Ishikawa (cell line): ENCODE measurements around the gene EEF1AKMT1.

Experiments used
- CEBPB ChIP-seq: IDR thresholded peaks from 2 replicates; pipeline ENCODE4 v1.6.1; 2012
- CREB1 ChIP-seq: IDR thresholded peaks from 2 replicates; pipeline ENCODE4 v1.6.1; 2012; ENCODE audit warnings: low read depth
- EGR1 ChIP-seq: IDR thresholded peaks from 2 replicates; pipeline ENCODE4 v1.6.1; 2012
- EP300 ChIP-seq: IDR thresholded peaks from 2 replicates; pipeline ENCODE4 v1.6.1; 2012; ENCODE audit warnings: borderline replicate concordance
- FOXM1 ChIP-seq: IDR thresholded peaks from 2 replicates; pipeline ENCODE4 v1.6.1; 2012; ENCODE audit warnings: low read depth, borderline replicate concordance
- NFIC ChIP-seq: IDR thresholded peaks from 2 replicates; pipeline ENCODE4 v1.6.1; 2012
- RAD21 ChIP-seq: IDR thresholded peaks from 2 replicates; pipeline ENCODE4 v1.6.1; 2012; ENCODE audit warnings: low read depth
- REST ChIP-seq: IDR thresholded peaks from 2 replicates; pipeline ENCODE4 v1.6.1; 2012; ENCODE audit warnings: low read depth, mild to moderate bottlenecking
- TAF1 ChIP-seq: IDR thresholded peaks from 2 replicates; pipeline ENCODE4 v1.6.1; 2012; ENCODE audit warnings: low read depth, mild to moderate bottlenecking
- TCF12 ChIP-seq: IDR thresholded peaks from 2 replicates; pipeline ENCODE4 v1.6.1; 2012; ENCODE audit warnings: low read depth
- TEAD4 ChIP-seq: IDR thresholded peaks from 2 replicates; pipeline ENCODE4 v1.6.1; 2012
- YY1 ChIP-seq: IDR thresholded peaks from 2 replicates; pipeline ENCODE4 v1.6.1; 2012; ENCODE audit warnings: low read depth
- ZBTB7A ChIP-seq: IDR thresholded peaks from 2 replicates; pipeline ENCODE4 v1.6.1; 2012; ENCODE audit warnings: low read depth
- TF ChIP-seq, protein P1 (sequence below): IDR thresholded peaks from 2 replicates; pipeline ENCODE4 v1.6.1; 2012
- TF ChIP-seq, protein P2 (sequence below): IDR thresholded peaks from 2 replicates; pipeline ENCODE4 v1.6.1; 2012

Gene EEF1AKMT1

DNA sequence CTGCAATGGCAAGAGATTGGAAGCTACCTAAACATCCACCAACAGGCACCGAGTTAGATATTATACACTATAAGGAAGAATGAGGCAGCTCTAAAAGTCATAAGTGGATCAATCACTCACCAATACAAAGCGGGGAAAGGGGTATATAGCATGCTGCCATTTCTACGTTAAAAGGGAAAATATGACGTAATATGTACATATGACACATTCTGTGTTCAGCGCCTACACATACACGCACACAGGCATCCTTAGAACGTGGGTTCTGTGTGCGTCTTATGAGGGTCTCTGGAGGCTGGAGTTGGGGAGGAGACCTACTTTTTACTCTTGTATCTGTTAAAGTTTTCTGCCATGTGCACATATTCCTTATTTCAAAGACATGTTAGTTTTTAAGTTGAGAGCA, 64.4 kb downstream of the EEF1AKMT1 start:
- TF ChIP-seq TEAD4 (no peak), TAF1 (no peak), TCF12 (no peak), NFIC (no peak)
- TF ChIP-seq, protein P1, sequence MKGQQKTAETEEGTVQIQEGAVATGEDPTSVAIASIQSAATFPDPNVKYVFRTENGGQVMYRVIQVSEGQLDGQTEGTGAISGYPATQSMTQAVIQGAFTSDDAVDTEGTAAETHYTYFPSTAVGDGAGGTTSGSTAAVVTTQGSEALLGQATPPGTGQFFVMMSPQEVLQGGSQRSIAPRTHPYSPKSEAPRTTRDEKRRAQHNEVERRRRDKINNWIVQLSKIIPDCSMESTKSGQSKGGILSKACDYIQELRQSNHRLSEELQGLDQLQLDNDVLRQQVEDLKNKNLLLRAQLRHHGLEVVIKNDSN, result no peak

DNA sequence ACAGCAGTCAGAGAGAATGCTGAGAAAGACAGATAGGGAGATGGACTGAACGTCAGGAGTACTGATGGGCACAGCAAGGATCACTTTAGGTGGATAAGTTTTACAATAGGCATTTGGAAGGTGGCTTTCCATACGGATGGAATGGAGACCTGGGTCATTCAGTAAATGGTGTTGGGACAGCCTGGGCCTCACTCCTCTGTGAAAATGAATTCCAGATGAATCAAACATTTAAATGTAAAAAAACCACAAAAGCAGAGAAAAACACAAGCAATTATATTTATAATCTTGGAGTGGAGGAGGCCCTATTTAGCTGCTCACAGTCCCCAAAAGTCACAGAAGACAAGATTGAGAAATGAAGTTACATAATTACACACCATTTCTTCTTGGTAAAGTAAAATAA, 65.5 kb downstream of the EEF1AKMT1 start:
- TF ChIP-seq TCF12 (no peak), EP300 (no peak), RAD21 (no peak), CEBPB (no peak), NFIC (no peak)
- TF ChIP-seq, protein P1, result no peak

DNA sequence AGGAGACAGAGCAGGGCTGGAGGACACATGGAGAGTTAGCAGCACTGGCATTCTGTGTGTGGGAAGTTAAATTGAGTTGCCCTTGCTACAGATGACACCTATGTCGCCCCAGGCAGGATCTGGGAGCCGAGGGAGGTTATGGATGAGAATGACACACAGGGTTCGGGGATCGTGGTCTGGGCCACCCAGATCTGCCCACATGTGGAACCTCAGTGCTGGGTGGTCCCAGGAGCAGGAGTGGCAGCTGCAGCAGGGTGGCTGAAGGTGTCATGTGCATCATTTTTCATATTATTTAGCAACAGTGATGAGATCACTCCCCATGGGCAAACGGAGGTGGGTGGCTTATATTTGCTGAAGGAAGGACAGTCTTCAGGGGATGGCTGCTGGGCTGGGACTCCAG, 67.1 kb downstream of the EEF1AKMT1 start:
- TF ChIP-seq EGR1 (no peak), YY1 (no peak), EP300 (no peak)

DNA sequence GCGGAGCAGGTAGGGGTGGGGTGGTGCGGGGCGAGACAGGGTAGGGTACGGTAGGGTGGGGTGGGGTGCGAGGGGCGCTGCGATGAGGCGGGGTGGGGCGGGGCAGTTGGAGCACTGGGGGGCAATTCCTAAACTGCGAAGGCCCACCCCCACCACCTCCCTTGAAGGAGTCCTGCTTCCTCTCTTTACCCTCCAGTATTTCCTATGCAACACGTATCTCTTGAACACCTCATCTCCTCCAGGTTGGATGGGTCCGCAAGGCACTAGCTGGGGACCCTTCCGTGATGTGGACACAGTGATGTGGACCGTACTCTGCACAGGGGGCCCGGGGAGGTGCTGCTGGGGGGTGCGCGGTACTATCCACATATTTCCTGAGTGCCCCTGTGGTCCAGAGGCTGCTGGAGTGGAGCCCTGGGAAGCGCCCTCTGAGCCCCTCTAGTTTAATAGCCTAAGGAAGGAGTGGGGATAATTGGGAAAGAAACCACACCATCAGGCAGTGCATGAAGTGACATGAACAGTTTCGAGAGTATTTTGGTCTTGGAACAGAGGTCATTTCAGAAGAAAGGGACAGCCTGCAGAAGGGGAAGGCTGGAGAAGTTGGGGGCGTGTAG, 69.2 kb downstream of the EEF1AKMT1 start:
- TF ChIP-seq CEBPB (no peak), TAF1 (no peak), TCF12 (no peak), REST (no peak), EP300 (no peak), YY1 (no peak), CREB1 (no peak)
- TF ChIP-seq, protein P1, result no peak
- TF ChIP-seq, protein P2, sequence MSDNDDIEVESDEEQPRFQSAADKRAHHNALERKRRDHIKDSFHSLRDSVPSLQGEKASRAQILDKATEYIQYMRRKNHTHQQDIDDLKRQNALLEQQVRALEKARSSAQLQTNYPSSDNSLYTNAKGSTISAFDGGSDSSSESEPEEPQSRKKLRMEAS, result no peak

DNA sequence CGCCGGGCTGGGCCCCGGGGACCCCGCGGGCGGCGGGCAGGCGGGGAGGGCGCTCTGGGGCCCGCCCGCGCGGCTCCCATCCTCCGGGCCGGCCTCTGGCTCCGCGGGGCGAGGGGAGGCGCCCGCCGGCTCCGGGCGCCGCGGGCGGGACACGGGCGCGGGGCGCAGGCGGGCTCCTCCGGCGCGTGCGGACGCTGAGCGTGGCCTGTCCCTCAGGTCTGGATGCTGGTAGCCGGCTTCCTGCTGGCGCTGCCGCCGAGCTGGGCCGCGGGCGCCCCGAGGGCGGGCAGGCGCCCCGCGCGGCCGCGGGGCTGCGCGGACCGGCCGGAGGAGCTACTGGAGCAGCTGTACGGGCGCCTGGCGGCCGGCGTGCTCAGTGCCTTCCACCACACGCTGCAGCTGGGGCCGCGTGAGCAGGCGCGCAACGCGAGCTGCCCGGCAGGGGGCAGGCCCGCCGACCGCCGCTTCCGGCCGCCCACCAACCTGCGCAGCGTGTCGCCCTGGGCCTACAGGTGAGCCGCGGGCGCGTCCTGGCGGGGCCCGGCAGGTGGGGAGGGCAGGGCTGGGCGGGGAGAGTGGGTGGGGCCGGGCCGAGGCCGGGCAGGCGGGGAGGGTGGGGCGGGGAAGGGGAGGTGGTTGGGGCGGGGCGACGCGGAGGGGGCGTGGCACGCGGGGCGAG, 69.8 kb downstream of the EEF1AKMT1 start:
- no peak for TF ChIP-seq REST
- TF ChIP-seq NFIC, result no peak
- peak; percentile 31; the same call in 1 of the 2 replicates for TF ChIP-seq TEAD4
- TF ChIP-seq EP300, result peak; percentile 37; the same call in 1 of the 2 replicates
- no peak for TF ChIP-seq TAF1
- TF ChIP-seq, protein P1, result no peak
- no peak for TF ChIP-seq CEBPB
- peak; percentile 74; the same call in 1 of the 2 replicates for TF ChIP-seq ZBTB7A
- TF ChIP-seq CREB1, result no peak
- TF ChIP-seq EGR1, result peak; percentile 64
- peak; percentile 64; the same call in 1 of the 2 replicates for TF ChIP-seq TCF12
- TF ChIP-seq, protein P2, result peak; percentile 79
- TF ChIP-seq RAD21, result peak; percentile 6; the same call in 1 of the 2 replicates
- TF ChIP-seq FOXM1, result no peak
- TF ChIP-seq YY1, result no peak
